Glomerular visceral epithelial cell (primary cell): ENCODE results near the gene CXCL17.
"Not testable (repeated sequence)": the region's sequence is repeated elsewhere in the genome, so short reads cannot be mapped to it uniquely, and the experiment has no call there.

Source experiments
- DNase-seq: peaks from one replicate; pipeline ENCODE4 v3.0.0-alpha.2; 2016; ENCODE audit errors: extremely low spot score

The CXCL17 gene

DNA sequence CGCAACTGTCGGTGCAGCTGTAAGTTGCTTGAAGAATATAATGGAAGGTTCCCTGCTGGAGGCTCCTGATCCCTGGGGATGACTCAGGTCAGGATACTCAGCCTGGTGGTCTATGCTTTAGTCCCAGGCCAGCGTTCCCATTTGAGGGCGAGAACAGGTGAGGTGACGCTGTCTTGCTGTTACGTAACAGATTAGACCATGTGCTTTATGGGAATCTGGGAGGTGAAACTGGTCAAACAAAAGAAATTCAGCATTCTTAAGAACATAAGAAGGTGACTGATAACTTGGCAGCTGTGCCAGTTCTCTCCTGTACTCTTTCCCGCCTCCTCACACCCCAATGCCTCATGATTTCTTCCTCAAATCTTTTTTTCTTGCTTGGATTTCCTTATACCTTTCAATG lies at the start of gene CXCL17:
Gene CXCL17, minus strand, starts transcription at position 114 of the 400 bp plus-strand sequence. CDS start 114 bp downstream, outside the sequence.
- no peak for DNase-seq

DNA sequence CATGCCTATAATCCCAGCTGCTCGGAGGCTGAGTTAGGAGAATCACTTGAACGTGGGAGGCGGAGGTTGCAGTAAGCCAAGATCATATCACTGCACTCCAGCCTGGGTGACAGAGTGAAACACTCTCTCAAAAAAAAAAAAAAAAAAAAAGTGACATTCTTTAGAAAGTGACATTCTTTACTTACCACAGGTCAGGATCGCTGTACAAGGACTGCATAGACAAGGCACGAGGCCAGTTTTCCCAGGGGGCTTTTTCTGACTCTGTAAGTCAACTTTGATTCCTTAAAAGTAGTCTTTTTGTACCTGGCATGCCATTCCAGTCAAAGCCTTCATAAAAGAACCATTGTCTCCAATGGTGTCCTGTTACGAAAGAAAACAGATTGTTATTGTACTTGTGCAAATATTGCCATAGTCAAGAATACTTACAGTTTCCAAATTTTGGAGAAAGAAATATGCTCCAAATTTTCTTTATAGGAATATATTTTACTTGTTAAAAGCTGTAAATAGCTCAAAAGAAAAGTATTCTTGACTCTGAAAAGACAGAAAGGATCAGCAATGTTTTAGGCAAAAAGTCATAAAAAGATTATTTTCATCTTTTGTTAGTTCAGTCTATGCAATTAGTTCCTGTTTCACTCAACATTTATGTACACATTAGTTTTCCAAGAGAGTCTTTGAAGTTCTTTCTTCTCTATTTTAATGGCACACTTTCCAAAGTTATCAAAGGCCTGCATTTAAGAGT lies 46.2 kb upstream of the CXCL17 start:
- DNase-seq = no peak

DNA sequence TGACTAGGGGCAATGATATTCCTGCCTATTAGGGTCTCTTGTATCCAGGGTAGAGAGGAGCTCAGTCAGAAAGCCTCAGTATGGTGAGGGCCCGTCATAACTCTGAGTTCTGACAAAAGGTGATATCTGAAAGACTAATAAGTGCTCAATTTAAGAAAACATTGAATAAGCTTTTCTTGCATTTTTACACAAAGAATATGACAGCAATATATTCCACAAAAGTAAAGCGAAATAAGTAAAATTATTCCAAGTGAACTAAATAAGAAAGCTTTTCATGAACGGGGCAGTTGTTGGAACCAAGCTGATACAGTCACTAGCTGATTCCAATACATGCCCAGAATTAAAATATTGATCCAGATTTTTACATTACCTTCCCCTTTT lies 45.0 kb upstream of the CXCL17 start:
- DNase-seq = no peak

- DNase-seq = no peak
Measured at GRCh38 chr19:42487032-42487797, 44.5 kb upstream of the CXCL17 start.

DNA sequence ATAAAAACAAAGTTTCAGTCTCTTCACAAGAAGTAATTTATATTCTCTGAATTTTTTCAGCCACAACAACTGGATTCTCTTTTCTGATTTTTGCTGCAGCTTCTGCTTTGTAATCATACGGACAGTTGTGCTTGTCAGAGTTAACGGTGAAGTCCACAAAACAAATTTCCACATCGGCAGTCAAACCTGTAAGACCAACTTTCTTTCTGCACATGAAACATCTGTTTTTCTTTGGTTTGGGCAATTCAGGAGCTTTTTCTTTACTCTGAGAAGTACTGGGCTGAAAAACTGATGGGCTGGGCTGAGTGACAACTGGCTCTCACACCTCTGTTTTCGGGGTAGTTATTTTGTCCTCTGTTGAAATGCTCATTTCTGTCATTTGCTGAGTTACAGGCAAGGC lies 42.3 kb upstream of the CXCL17 start:
- not testable (repeated sequence) for DNase-seq

DNA sequence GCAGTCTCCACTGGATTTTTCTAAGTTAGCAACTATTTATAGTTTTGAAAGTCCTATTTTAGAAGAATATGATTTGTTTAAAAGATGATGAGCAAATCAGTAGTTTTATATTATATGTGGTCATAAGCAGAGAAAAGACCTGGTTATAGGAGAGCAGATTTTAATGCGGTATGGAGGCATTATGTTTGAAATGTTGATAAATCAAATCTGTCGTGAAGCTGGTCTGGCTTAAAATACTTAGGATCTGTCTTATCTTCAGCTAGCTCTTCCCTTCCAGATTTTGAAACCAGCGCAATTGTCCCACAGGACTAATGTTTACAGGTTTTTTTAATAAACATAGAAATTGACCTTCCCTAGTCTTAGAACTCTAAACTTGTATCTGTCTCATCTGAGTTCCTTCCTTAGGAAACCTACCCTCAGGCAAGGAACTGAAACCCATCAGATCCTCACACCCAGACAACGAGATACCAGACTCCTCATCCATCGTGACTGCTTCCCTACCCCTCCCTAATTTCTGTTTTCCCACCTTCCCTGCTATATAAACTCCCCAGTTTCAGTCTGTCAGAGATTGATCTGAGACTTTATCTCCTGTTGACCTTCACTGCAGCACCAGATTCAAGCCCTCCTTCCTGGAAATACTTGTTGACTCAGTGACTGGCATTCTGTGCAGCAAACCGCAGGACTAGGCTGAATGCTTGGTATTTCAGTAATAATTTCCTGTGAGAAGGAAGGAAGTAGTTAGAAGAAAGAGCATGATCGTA lies 37.8 kb upstream of the CXCL17 start:
- DNase-seq = no peak

GRCh38 chr19:42479736-42480135 lies 37.0 kb upstream of the CXCL17 start:
- DNase-seq = no peak

GRCh38 chr19:42478765-42479311 lies 36.1 kb upstream of the CXCL17 start:
- no peak for DNase-seq

GRCh38 chr19:42477933-42478332 lies 35.2 kb upstream of the CXCL17 start:
- no peak for DNase-seq

GRCh38 chr19:42477117-42477516 lies 34.4 kb upstream of the CXCL17 start:
- no peak for DNase-seq

DNA sequence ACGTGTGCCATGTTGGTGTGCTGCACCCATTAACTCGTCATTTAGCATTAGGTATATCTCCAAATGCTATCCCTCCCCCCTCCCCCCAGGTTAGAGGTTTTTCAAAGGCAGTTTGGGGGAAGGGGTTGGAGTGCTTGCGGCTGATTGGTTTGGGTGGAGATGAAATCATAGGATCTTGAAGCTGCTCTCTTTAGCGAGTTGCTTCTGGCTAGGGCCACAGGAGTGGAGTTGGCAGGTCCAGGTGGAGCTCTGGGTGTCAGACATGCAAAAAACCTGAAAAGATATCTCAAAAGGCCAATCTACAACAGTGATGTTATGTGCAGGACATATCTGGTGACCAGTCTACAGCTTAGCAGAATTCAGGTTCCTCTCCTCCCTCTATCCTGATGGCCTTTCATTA lies 32.6 kb upstream of the CXCL17 start:
- no peak for DNase-seq

DNA sequence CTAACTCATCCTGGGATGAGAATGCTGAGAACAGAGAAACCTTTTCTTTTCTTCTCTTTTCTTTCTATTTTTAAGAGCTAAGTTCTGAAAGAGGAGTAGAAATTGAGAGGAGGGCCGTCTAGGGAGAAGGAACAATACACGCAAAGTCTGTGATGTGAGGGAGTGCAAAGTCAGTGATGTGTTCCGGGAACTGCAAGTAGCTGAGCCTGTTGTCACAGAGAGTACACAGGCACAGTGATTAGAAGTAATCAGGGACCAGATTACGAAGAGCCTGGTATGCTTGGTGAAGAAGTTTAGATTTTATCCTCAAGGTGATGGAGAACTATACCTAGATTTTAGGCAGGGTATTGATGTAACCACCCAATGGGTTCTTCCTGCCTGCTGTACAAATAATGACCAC lies 32.0 kb upstream of the CXCL17 start:
- DNase-seq = no peak

GRCh38 chr19:42473686-42474085 lies 30.9 kb upstream of the CXCL17 start:
- DNase-seq = no peak

DNA sequence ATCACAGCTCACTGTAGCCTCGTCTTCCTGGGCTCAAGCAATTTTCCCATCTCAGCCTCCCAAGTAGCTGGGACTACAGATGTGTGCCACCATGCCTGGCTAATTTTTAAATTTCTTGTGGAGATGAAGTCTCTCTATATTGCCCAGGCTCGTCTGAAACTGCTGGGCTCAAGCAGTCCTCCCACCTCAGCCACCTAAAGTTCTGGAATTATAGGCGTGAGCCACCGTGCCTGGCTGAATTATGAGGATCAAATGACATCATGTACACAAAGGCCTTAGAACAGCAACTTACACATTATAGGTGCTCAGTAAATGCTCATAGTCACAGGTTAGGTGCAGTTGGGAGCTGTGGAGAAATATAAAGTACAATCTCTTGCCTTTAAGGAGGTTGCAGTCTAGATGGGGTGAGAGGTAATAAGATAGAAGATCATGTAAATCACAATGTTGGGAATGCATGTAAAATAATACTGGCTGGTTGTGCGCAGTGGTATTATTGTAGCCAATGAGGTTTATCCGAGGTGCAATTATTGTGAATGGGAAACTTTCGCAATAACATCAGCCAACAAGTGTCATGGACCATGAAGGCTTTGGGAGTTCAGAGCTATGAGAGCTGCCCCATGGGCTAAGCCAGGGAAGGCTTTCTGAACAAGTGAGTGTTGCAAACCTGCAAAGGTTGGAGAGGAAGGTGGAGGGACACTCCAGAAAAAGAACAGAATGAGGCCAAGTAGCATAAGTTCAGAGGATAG lies 29.8 kb upstream of the CXCL17 start:
- DNase-seq = no peak

DNA sequence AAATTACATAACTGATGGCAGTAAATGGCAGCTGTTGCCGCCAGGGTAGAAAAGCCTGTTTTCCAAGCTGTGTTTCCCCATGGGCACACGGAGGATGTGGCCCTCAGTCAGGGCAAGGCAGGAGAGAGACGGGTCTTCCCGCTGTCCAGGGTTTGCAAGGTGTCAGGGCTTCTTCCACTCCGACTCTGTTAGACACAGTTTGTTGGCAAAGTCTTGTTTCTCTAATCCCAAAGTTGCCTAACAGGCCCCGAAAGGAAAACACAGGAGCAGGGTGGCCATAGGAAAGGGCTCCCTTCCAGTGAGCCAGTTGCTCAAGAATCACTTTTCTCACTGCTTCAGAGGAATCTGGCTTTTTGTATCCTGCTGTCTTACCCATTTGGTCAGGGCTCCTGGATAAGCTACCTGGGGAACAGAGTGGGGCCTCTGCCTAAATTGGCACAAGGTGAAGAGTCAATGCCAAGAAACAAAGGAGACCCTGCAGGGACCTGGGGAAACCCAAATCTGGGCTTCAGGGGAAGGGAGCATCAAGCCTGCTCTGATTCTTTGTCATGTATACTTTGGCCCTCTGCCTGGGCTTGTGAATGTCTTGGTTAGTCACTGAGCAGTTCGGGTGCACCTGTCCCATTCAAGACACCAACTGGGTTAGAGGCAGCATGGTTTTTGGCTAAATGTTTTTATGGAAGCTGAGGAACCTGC lies 29.0 kb upstream of the CXCL17 start:
- DNase-seq = no peak

DNA sequence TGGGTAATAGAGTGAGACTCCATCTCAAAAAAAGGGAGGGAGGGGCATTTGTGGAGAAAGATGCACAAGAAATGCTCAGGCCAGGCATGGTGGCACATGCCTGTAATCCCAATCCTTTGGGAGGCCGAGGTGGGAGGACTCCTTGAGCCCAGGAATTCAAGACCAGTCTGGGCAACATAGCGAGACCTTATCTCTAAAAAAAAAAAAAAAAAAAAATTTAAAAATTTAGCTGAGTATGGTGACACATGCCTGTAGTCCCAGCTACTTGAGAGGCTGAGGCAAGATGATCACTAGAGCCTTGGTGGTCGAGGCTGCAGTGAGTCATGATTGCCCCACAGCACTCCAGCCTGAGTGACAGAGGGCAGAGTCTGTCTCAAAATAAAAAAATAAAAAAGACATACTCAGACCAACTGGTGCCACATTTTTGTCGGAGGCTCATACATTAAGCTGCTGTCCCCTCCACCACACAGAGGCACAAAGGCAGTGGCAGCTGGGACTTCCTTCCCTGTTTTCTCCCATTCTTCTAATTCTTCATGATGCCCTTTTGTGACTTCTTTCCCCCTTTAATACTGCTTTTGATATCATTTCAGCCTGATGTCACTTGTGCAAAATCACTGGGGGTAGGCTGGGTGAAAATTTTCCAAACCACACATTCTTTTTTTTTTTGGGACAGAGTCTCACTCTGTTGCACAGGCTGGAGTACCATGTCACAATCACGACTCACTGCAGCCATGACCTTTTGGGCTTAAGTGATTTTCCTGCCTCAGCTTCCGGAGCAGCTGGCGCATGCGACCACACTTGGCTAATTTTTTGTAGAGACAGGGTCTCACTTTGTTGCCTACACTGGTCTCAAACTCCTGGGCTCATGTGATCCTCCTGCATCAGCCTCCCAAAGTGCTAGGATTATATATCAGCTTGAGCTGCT lies 26.8 kb upstream of the CXCL17 start:
- DNase-seq = no peak

GRCh38 chr19:42468273-42468796 lies 25.6 kb upstream of the CXCL17 start:
- peak; percentile 25 for DNase-seq

DNA sequence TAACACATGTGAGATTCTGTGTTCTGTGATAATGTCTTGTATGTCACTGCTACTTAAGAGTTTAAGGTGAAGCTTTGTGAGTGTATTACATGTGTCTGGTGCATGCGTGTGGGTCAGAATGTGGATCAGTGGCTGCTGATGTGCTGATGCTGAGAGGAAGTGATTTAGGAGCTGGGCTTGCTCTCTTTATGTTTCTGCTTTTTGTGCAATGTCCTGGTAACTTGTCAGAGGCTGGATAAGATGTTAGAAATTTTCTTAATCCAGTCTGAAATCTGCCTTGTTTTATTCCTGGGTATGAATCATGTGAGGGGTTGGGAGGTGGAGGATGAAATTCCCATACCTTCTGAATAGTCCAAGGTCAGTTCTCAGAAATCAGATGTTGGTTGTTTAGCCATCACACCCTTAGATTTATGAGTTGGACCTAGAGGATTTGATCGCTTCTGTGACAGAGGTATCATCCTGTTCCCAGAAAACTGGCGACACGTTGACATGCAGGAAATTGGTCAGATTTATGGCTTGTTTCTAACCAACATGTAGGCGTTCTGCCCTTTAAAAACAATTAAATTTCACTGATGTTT lies 24.5 kb upstream of the CXCL17 start:
- DNase-seq = no peak

DNA sequence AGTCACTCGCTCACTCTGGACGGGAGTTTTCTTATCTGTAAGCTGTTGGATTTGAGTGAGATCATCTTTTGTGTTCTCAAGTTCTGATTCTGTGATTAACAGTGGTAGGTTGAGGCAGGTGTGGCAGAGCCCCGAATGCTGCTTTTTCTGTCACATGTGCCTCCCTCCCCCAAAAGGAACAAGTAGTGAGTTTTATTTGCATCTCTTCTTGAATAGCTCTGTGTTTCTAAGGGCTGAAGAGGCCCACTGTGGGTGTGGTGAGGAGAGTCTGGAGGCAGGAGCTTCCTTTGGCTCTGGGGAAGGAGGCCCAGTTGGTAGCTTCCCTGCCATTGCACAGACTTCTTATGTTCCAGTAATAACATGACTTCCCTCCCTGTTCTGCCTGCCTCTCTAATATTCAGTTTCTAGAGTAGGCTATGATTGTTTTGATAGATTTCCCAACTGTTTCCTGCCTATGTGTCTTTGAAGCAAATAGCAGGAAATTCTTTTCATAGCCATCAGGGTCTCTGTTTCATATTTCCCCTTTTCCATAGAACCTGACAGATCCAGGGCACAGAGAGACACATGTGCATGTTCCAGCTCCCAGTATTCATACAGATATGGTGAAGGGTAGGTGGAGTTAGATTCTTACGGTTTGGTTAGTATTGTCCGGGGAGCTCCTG lies 23.9 kb upstream of the CXCL17 start:
- no peak for DNase-seq
